HUDEP-2 (cell line): ENCODE data around the gene PPP1R12B.
A peak's percentile ranks its signal among the peaks of the same experiment; 100 is the strongest.
"Not testable (repeated sequence)": the region's sequence is repeated elsewhere in the genome, so short reads cannot be mapped to it uniquely, and the experiment has no call there.

Experiments used
- DNase-seq, 76 experiments: peaks; one replicate each; lab custom pipeline; 2025; ENCODE audit not compliant: unreplicated experiment in 76 of 76; lab: John Stamatoyannopoulos, UW

The PPP1R12B gene

GRCh38 chr1:202624088-202624780, 275.7 kb downstream of the PPP1R12B start:
- DNase-seq = no peak

- no peak for DNase-seq
These were observed 276.2 kb downstream of the PPP1R12B start for GRCh38 chr1:202624781-202625108.

- DNase-seq = peak in 60 of 76 experiments; percentile 1 to 65 (median 40)
These were observed 277.2 kb downstream of the PPP1R12B start for GRCh38 chr1:202625416-202626360.

- not testable (repeated sequence) for DNase-seq
These were observed 278.5 kb downstream of the PPP1R12B start for GRCh38 chr1:202627036-202627435.

- no peak for DNase-seq
These were observed 279.5 kb downstream of the PPP1R12B start for GRCh38 chr1:202627841-202628565.

GRCh38 chr1:202628646-202629215, 280.2 kb downstream of the PPP1R12B start:
- DNase-seq = no peak

- DNase-seq = not testable (repeated sequence)
These were observed 280.8 kb downstream of the PPP1R12B start for GRCh38 chr1:202629257-202629811.

- not testable (repeated sequence) for DNase-seq
These were observed 281.6 kb downstream of the PPP1R12B start for GRCh38 chr1:202630096-202630495.

- DNase-seq = no peak
These were observed 282.0 kb downstream of the PPP1R12B start for GRCh38 chr1:202630541-202630940.

GRCh38 chr1:202631076-202631923, 282.8 kb downstream of the PPP1R12B start:
- DNase-seq = no peak

- no peak for DNase-seq
These were observed 283.7 kb downstream of the PPP1R12B start for GRCh38 chr1:202632241-202632640.

- not testable (repeated sequence) for DNase-seq
These were observed 287.7 kb downstream of the PPP1R12B start for GRCh38 chr1:202636171-202636570.

- DNase-seq = not testable (repeated sequence)
These were observed 289.0 kb downstream of the PPP1R12B start for GRCh38 chr1:202637321-202638018.

- no peak for DNase-seq
These were observed 289.7 kb downstream of the PPP1R12B start for GRCh38 chr1:202638019-202638700.

GRCh38 chr1:202638701-202639305, 290.3 kb downstream of the PPP1R12B start:
- DNase-seq = not testable (repeated sequence)

GRCh38 chr1:202639500-202639899, 291.0 kb downstream of the PPP1R12B start:
- no peak for DNase-seq

- no peak for DNase-seq
These were observed 293.7 kb downstream of the PPP1R12B start for GRCh38 chr1:202642212-202642611.
